PFSK-1 (cell line): Measurements from ENCODE around the gene HS3ST3B1.

Experiments
- FOXP2 ChIP-seq: optimal IDR thresholded peaks from 2 replicates; pipeline ENCODE3; 2011; ENCODE audit warnings: borderline replicate concordance, control low read depth, inconsistent platforms; ENCODE audit not compliant: insufficient read depth; ENCODE audit errors: extremely low read length, extremely low read depth
- POLR2AphosphoS5 ChIP-seq: IDR thresholded peaks from 2 replicates; pipeline ENCODE4 v1.6.1; 2012; ENCODE audit warnings: low read depth, mild to moderate bottlenecking, control low read depth, low read length, moderate library complexity
- REST ChIP-seq, 2 experiments: IDR thresholded peaks; 2 replicates each; pipeline versions ENCODE4 v1.6.1 to v1.8.0; 2011 to 2012; ENCODE audit warnings: low read depth in 2 of 2, low read length in 2 of 2, control low read depth in 1 of 2, inconsistent platforms in 1 of 2, mild to moderate bottlenecking in 1 of 2, moderate library complexity in 1 of 2; ENCODE audit not compliant: insufficient read depth in 1 of 2
- SIN3A ChIP-seq: IDR thresholded peaks from 2 replicates; pipeline ENCODE4 v1.6.1; 2012; ENCODE audit warnings: mild to moderate bottlenecking, low read length, moderate library complexity, borderline replicate concordance; ENCODE audit not compliant: insufficient read depth
- TAF1 ChIP-seq: IDR thresholded peaks from 2 replicates; pipeline ENCODE4 v1.6.1; 2012; ENCODE audit warnings: low read length, control low read depth, borderline replicate concordance; ENCODE audit not compliant: insufficient read depth

HS3ST3B1 gene

GRCh38 chr17:14337596-14338079 lies 36.8 kb downstream of the HS3ST3B1 start:
- no peak for TF ChIP-seq FOXP2
- TF ChIP-seq REST (IDR thresholded peaks at IDR 0.05; ENCODE audit: insufficient read depth in 1 of 2, low read depth in 2 of 2, low read length in 2 of 2) = no peak
- no peak for TF ChIP-seq POLR2AphosphoS5
- no peak for TF ChIP-seq TAF1
- TF ChIP-seq SIN3A = no peak

- no peak for TF ChIP-seq REST (IDR thresholded peaks at IDR 0.05; ENCODE audit: insufficient read depth in 1 of 2, low read depth in 2 of 2, low read length in 2 of 2)
- no peak for TF ChIP-seq FOXP2
- TF ChIP-seq POLR2AphosphoS5 = no peak
- TF ChIP-seq SIN3A = no peak
- no peak for TF ChIP-seq TAF1
Measured at GRCh38 chr17:14340857-14341754, 40.2 kb downstream of the HS3ST3B1 start.

GRCh38 chr17:14341866-14342265 lies 41.0 kb downstream of the HS3ST3B1 start:
- TF ChIP-seq SIN3A (no peak), TAF1 (no peak), POLR2AphosphoS5 (no peak), REST (IDR thresholded peaks at IDR 0.05; ENCODE audit: insufficient read depth in 1 of 2, low read depth in 2 of 2, low read length in 2 of 2) (no peak), FOXP2 (no peak)

- TF ChIP-seq SIN3A (no peak), POLR2AphosphoS5 (no peak), REST (IDR thresholded peaks at IDR 0.05; ENCODE audit: insufficient read depth in 1 of 2, low read depth in 2 of 2, low read length in 2 of 2) (no peak), TAF1 (no peak), FOXP2 (no peak)
Measured at GRCh38 chr17:14346801-14347200, 45.9 kb downstream of the HS3ST3B1 start.
